Cardiac septum (tissue), 1 donor: ENCODE data around the gene RSPH9. TPM values are rescaled to one million over a fixed set of nuclear protein-coding genes. Genes with fewer than 3 reads are reported as not detected.
A peak's percentile ranks its signal among the peaks of the same experiment; 100 is the strongest.

Experiments used
- DNase-seq: peaks from one replicate; pipeline ENCODE4 v3.0.0-alpha.2; 2020; ENCODE audit warnings: low spot score
- intact Hi-C: fragments of 100-400 bp; cut with DNase I; formaldehyde crosslinking; loops from one replicate; pipeline ENCODE4 v1.14.0; 2022
- long read RNA-seq: library from polyadenylated mRNA; unstranded; transcript quantifications from one replicate; pipeline ENCODE4 v2.0.0, GENCODE V29; 2021
- total RNA-seq: library from RNA; stranded (reverse); fragmentation: NEBNext Ultra II Directional; extraction: Animal tissue kit (Norgen Biotek cat#: 25700); gene quantifications from one replicate; pipeline ENCODE4 v1.2.1, GENCODE V29; 2021
- donor health status: DM: no; HTN: no; CAD: no.

RSPH9 gene, protein sequence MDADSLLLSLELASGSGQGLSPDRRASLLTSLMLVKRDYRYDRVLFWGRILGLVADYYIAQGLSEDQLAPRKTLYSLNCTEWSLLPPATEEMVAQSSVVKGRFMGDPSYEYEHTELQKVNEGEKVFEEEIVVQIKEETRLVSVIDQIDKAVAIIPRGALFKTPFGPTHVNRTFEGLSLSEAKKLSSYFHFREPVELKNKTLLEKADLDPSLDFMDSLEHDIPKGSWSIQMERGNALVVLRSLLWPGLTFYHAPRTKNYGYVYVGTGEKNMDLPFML
- 0.24 TPM for total RNA-seq
- long read RNA-seq, partial matches to known transcripts = 0 of 1 reads
- long read RNA-seq, other reads (novel, unspliced or antisense) = 1 of 1 reads

- DNase-seq = peak; percentile 87
- intact Hi-C loops = no loop called here
Observed at GRCh38 chr6:43644940-43645612, at the start of gene RSPH9. RSPH9 (plus strand) TSS chr6:43645036; CDS start chr6:43645099, 63 bp downstream.

DNA sequence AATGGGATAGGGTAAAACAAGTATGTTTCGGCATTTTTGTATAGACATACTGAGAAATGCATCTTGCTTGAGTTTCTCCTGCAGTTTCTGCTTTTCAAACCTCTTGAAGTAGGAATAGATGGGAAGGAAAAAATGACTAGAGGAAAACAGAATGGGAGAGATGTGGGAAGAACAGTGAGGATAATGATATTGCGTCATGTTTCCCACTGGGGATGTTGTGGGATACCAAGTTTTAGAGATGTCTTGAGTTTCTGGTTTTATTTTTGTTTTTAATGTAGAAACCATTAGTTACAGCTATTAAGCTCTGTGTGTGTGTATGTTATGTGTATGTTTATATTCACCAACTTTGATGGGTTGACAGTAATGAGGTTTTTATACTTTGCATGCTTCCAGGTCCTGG, 44.2 kb upstream of the RSPH9 start:
- intact Hi-C loops = no loop called here
- DNase-seq = no peak

DNA sequence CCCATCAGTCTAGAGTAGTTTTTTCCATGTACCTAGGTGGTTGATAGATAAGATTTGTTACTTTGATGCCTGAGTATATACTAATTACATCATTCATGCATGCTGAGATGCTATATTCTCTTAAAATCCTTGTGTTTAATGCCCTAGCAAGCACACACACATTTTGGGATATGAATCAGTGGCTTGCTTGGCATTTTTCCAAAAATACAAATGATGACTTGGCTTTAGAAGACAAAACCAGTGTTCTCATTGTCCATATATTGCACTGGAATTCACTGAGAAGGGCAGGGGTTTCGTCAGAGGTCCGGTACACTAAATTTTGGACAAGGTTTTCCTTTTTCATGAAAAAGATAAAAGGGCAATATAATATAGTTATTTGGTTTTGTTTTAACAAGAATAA, 40.7 kb upstream of the RSPH9 start:
- intact Hi-C loops = no loop called here

DNA sequence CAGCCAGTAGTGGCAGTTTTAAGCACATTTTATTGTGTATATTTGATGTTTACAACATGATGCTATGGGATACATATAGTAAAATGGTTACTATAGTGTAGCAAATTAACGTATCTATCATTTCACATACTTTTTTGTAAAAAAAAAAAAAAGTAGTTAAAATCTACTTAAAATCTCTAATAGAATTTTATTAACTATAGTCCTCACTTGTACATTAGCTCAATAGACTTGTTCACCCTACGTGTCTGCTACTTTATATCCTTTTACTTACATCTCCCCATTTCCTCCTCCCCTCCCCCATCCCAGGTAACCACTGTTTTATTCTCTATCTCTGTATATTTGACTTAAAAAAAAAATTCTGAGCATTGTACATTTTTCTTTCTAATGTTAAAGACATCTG, 38.8 kb upstream of the RSPH9 start:
- no peak for DNase-seq
- intact Hi-C loops = loop anchor here (5.0 kb wide), 1 partner anchor 476 kb away; no protein-coding TSS in a partner anchor

More for the DNA sequence above, 40.7 kb upstream of the RSPH9 start:
- DNase-seq = no peak

DNA sequence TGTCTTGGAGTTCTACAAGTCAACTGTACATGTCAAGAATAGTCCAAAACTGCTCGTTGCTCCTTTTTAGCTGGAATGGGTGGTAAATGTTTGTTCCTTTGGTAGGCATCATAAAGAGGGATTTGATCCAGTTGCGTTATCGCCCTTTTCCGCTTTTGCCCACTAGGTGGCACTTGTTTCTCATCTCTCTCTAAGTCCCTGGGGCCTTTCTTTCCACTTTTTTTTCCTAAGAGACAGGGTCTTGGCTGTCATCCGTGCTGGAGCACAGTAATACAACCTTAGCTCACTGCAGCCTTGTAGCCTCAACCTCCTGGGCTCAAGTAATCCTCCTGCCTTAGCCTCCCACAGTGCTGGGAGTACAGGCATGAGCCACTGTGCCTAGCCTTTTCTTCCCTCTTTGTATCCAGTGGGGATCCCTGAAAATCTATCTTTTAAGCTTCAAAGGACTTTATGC, 36.5 kb upstream of the RSPH9 start:
- intact Hi-C loops = loop anchor here (5.0 kb wide), 1 partner anchor 474 kb away; no protein-coding TSS in a partner anchor
- DNase-seq = no peak

GRCh38 chr6:43608807-43609206, 36.0 kb upstream of the RSPH9 start:
- DNase-seq = no peak
- intact Hi-C loops = loop anchor here (5.0 kb wide), 1 partner anchor 473 kb away; no protein-coding TSS in a partner anchor

DNA sequence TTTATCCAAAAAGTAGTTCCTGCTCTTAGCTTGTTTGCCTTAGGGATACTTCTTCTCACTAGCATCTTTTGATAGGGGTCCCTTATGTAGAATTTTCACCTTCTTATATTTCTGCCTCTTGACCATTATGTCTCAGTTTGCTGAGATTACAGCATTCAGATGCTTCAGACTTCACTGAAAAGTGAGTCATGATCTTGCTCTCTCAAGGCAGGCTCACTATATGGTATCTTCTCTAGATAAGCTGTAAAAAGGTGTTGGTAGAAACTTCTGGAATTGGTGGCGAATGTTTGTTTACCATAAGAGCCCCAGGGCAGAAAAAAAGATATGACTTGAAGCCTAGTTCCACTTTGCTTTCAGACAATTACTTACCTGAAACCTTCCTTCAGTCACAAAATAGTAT, 35.4 kb upstream of the RSPH9 start:
- DNase-seq = no peak
- intact Hi-C loops = loop anchor here (5.0 kb wide), 1 partner anchor 473 kb away; no protein-coding TSS in a partner anchor

- intact Hi-C loops = no loop called here
- no peak for DNase-seq
Observed at GRCh38 chr6:43610431-43610830, 34.4 kb upstream of the RSPH9 start.

DNA sequence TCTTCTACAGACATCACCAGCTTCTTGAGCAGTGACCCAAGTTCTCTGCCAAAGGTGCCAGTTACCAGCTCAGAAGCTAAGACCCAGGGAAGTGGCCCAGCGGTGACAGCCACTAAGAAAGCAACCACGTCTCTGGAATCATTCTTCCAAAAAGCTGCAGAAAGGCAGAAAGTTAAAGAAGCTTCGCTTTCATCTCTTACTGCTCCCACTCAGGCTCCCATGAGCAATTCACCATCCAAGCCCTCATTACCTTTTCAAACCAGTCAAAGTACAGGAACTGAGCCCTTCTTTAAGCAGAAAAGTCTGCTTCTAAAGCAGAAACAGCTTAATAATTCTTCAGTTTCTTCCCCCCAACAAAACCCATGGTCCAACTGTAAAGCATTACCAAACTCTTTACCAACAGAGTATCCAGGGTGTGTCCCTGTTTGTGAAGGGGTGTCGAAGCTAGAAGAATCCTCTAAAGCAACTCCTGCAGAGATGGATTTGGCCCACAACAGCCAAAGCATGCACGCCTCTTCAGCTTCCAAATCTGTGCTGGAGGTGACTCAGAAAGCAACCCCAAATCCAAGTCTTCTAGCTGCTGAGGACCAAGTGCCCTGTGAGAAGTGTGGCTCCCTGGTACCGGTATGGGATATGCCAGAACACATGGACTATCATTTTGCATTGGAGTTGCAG, 31.0 kb upstream of the RSPH9 start:
- DNase-seq = no peak
- intact Hi-C loops = no loop called here

DNA sequence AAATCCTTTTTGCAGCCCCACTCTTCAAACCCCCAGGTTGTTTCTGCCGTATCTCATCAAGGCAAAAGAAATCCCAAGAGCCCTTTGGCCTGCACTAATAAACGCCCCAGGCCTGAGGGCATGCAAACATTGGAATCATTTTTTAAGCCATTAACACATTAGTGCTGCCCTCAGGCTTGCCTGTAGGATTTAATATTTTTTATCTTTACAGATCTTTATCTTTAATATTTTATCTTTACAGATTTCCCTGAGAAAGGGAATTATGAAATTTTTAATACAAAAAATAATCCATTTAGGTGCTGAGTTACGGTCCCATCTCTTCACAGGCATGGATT, 30.5 kb upstream of the RSPH9 start:
- intact Hi-C loops = no loop called here
- no peak for DNase-seq

GRCh38 chr6:43616725-43617472, 27.9 kb upstream of the RSPH9 start:
- no peak for DNase-seq
- intact Hi-C loops = no loop called here

DNA sequence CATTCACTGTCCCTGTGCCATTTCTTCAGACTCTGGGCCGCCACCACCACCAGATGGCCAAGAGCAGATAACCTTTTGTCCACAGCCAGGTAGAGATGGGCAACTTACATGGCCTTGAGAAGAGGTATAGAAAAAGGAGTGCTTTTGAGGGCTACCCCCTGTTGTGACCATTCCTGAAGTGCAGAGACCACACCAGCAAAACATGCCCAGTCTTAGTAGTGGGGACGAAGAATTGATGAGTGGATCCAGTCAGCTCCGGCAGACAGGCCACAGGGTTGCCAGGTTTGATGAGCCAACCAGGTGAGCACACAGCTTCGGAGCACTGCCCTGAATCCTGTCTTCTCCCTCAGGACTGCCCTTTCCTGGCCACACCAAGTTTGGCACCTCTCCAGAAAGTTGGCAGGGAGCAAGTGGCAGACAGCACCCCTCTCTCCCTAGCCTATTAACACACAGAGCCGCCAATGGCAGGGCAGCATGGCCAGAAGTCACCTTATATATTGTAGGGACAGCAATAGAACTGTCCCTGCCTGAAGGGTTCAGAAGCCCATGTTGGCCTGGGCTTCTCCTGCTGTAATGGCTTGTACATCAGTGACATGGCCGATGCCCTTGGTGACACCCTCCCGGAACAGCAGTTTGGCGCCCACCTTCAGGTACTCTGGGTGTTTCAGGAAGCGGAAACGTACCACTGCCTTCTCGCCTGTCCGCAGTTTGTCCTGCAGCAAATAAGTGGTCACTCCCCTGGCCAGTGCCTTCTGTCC, 23.6 kb upstream of the RSPH9 start:
- no peak for DNase-seq
- intact Hi-C loops = no loop called here

DNA sequence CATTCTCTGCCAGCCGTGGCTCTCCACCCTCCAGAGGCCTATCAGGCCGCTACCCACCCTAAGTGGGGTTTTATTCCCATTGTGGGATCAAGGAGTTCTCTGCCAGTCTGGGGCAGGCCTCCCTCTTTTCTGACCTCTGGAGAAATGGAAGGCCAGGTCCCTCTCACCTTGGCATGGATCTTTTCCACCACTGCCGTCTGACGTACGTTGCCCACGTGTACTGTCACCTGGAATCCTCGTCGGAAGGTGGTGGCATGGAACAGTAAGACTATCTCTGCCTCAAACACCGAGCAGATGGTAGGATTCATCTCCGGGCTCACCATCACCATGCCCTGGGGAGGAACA, 23.0 kb upstream of the RSPH9 start:
- intact Hi-C loops = no loop called here
- no peak for DNase-seq

DNA sequence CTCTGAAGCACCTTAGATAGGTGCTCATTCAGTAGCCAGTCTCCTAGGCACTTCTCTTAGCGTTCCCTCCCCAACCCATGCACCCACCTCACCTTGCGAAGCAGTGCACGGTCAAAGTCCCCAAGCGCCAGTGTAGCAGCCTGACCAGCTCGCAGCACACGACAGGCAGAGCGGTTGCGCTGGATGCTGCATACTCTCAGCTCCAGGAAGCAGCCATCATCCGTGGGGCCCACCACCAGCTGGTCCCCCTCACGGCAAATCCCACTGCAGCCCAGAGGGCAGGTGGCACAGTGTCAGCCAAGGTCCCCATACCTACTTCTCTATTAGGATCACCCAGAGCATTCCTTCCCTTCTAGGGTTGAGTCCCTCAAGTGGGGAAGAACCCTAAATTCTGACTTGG, 22.3 kb upstream of the RSPH9 start:
- DNase-seq = no peak
- intact Hi-C loops = no loop called here

DNA sequence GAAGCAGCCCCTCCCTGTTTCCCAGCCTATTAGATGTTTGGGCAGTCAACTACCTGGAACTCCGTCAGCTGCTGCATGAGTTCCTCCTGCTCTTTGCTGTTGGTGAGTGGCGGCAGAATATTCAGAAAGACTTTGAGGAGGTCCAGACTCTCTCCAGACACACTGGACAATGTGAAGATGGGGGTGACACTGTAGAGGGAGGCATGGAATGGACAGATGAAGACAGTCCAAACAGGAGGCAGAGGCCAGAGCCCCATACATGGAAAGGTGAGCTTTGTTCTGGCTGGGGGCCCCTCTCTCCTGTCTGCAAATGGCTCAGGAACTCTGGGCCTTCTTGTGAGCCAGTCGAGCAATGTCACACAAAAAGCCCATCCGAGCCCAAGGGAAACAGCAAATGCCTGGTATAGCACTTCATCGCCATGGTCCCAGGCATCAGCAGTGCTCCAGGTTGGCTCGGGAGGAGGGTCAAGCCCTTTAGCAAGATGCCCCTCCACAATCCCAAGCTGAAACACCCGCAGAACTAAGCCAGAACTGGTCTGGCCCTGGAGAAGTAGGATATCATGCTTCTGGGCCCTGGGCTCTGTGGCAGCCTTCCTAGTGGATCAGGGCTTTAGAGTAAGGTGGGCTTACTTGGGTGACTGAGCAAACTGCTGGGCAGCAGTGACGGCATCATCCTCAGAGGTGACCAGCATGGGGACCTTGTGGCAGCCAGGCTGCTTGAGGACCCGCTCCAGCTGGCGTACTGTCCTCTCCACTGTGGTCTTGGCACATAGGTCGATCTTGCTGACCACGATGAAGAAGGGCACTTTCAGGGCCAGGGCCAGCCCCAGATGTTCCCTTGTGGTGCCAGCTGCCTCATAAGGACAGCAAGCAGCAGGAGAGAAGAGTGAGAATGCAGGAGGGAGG, 20.7 kb upstream of the RSPH9 start:
- DNase-seq = no peak
- intact Hi-C loops = no loop called here

- no peak for DNase-seq
- intact Hi-C loops = no loop called here
Observed at GRCh38 chr6:43624786-43625288, 20.0 kb upstream of the RSPH9 start.

DNA sequence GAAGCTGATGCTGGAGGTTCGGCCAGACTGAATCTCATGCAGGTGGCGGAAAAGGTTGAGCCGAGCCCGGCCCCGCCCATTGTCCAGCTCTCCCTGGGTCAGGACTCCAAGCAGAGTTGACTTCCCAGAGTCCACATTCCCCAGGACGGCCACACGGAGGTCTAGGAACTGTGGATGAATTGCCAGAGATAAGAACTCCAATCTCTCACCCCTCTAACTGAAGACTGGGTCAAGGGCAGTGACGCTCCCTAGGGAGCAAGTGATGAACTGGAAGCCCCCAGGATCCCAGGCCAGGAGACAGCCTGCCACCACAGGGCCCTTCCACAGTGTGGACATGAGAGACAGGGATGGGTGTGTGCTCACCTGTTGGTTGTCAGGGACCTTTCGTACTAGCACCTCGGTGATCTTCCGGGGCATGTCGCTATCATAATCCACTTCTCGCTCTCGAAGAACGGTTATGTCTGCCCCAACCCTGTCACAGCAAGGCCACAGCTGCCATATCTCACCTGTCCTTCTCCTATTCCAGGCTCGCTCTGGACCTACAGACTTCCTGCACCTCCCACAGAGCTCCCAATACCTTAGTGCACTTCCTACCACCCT, 19.3 kb upstream of the RSPH9 start:
- DNase-seq = no peak
- intact Hi-C loops = no loop called here
